Measurements from ENCODE around the gene RIOX2.

RIOX2 gene

GRCh38 chr3:97954228-97954827 lies 17.9 kb downstream of the RIOX2 start:
- no peak for DNase-seq (ENCODE audit: low read depth)

- DNase-seq (ENCODE audit: low read depth), result peak; percentile 2
Measured at GRCh38 chr3:97952872-97953271, 19.4 kb downstream of the RIOX2 start.

- peak; percentile 45 for DNase-seq (ENCODE audit: low read depth)
Measured at GRCh38 chr3:97952280-97952679, 20.0 kb downstream of the RIOX2 start.

GRCh38 chr3:97950360-97950759 lies 21.9 kb downstream of the RIOX2 start:
- DNase-seq (ENCODE audit: low read depth), result no peak

- no peak for DNase-seq (ENCODE audit: low read depth)
Measured at GRCh38 chr3:97949743-97950142, 22.5 kb downstream of the RIOX2 start.

- no peak for DNase-seq (ENCODE audit: low read depth)
Measured at GRCh38 chr3:97949110-97949485, 23.1 kb downstream of the RIOX2 start.

GRCh38 chr3:97948351-97949109 lies 23.7 kb downstream of the RIOX2 start:
- no peak for DNase-seq (ENCODE audit: low read depth)

- DNase-seq (ENCODE audit: low read depth), result no peak
Measured at GRCh38 chr3:97942801-97943546, 29.3 kb downstream of the RIOX2 start.

GRCh38 chr3:97940034-97940433 lies 32.2 kb downstream of the RIOX2 start:
- DNase-seq (ENCODE audit: low read depth), result peak; percentile 16

- no peak for DNase-seq (ENCODE audit: low read depth)
Measured at GRCh38 chr3:97939401-97939800, 32.8 kb downstream of the RIOX2 start.

GRCh38 chr3:97938444-97938843 lies 33.8 kb downstream of the RIOX2 start:
- peak; percentile 6 for DNase-seq (ENCODE audit: low read depth)

GRCh38 chr3:97937205-97937604 lies 35.0 kb downstream of the RIOX2 start:
- peak; percentile 30 for DNase-seq (ENCODE audit: low read depth)

GRCh38 chr3:97935842-97936241 lies 36.4 kb downstream of the RIOX2 start:
- DNase-seq (ENCODE audit: low read depth), result no peak

- no peak for DNase-seq (ENCODE audit: low read depth)
Measured at GRCh38 chr3:97934980-97935695, 37.1 kb downstream of the RIOX2 start.

GRCh38 chr3:97932387-97932801 lies 39.8 kb downstream of the RIOX2 start:
- no peak for DNase-seq (ENCODE audit: low read depth)

- no peak for DNase-seq (ENCODE audit: low read depth)
Measured at GRCh38 chr3:97931218-97931617, 41.0 kb downstream of the RIOX2 start.

- DNase-seq (ENCODE audit: low read depth), result no peak
Measured at GRCh38 chr3:97930018-97930417, 42.2 kb downstream of the RIOX2 start.

- DNase-seq (ENCODE audit: low read depth), result no peak
Measured at GRCh38 chr3:97928986-97929385, 43.2 kb downstream of the RIOX2 start.

- DNase-seq (ENCODE audit: low read depth), result peak; percentile 77
Measured at GRCh38 chr3:97927704-97928103, 44.5 kb downstream of the RIOX2 start.

GRCh38 chr3:97917813-97918536 lies 54.3 kb downstream of the RIOX2 start:
- peak; percentile 35 for DNase-seq (ENCODE audit: low read depth)

- DNase-seq (ENCODE audit: low read depth), result no peak
Measured at GRCh38 chr3:97916576-97916975, 55.7 kb downstream of the RIOX2 start.

- peak; percentile 39 for DNase-seq (ENCODE audit: low read depth)
Measured at GRCh38 chr3:97914388-97914787, 57.8 kb downstream of the RIOX2 start.
